ENCODE results near the gene USH2A. TPM values are rescaled to one million over a fixed set of nuclear protein-coding genes. Genes with fewer than 3 reads are reported as not detected.
"Not testable (repeated sequence)": the region's sequence is repeated elsewhere in the genome, so short reads cannot be mapped to it uniquely, and the experiment has no call there.

Gene USH2A
- polyA plus RNA-seq, 1 of the 3 experiments (the other 2 are of a cell fraction) = under 0.01 TPM

DNA sequence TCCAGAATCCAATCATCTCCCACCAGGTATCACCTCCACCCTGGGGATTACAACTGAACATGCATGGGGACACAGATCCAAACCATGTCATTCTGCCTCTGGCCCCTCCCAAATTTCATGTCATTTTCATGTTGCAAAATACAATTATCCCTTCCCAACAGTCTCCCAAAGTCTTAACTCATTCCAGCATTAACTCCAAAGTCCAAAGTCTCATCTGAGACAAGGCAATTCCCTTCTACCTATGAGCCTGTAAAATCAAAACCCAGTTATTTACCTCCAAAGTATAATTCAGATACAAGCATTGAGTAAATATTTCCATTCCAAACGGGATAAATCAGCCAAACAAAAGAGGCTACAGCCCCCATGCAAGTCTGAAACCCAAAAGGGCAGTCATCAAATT is 73.1 kb downstream of the USH2A start (continued):
- TF ChIP-seq, protein P1, sequence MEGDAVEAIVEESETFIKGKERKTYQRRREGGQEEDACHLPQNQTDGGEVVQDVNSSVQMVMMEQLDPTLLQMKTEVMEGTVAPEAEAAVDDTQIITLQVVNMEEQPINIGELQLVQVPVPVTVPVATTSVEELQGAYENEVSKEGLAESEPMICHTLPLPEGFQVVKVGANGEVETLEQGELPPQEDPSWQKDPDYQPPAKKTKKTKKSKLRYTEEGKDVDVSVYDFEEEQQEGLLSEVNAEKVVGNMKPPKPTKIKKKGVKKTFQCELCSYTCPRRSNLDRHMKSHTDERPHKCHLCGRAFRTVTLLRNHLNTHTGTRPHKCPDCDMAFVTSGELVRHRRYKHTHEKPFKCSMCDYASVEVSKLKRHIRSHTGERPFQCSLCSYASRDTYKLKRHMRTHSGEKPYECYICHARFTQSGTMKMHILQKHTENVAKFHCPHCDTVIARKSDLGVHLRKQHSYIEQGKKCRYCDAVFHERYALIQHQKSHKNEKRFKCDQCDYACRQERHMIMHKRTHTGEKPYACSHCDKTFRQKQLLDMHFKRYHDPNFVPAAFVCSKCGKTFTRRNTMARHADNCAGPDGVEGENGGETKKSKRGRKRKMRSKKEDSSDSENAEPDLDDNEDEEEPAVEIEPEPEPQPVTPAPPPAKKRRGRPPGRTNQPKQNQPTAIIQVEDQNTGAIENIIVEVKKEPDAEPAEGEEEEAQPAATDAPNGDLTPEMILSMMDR (IDR thresholded peaks at IDR 0.05) = no peak
- TF ChIP-seq EP300 (IDR thresholded peaks at IDR 0.05; ENCODE audit: borderline replicate concordance in 1 of 2, low read depth in 1 of 2, low read length in 1 of 2) = no peak
- TF ChIP-seq EZH2phosphoT487 (IDR thresholded peaks at IDR 0.05; ENCODE audit: borderline replicate concordance, low read depth) = no peak
- TF ChIP-seq MXI1 (IDR thresholded peaks at IDR 0.05; ENCODE audit: low read depth, low read length) = no peak
- TF ChIP-seq, protein P2, sequence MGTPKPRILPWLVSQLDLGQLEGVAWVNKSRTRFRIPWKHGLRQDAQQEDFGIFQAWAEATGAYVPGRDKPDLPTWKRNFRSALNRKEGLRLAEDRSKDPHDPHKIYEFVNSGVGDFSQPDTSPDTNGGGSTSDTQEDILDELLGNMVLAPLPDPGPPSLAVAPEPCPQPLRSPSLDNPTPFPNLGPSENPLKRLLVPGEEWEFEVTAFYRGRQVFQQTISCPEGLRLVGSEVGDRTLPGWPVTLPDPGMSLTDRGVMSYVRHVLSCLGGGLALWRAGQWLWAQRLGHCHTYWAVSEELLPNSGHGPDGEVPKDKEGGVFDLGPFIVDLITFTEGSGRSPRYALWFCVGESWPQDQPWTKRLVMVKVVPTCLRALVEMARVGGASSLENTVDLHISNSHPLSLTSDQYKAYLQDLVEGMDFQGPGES (IDR thresholded peaks at IDR 0.05; ENCODE audit: low read depth, low read length) = no peak
- no peak for TF ChIP-seq RCOR1 (IDR thresholded peaks at IDR 0.05; ENCODE audit: low read length)
- TF ChIP-seq TEAD4 (IDR thresholded peaks at IDR 0.05; ENCODE audit: borderline replicate concordance, insufficient read depth) = no peak
- TF ChIP-seq FOXJ3 (CRISPR knock-in tag; IDR thresholded peaks at IDR 0.05) = no peak

DNA sequence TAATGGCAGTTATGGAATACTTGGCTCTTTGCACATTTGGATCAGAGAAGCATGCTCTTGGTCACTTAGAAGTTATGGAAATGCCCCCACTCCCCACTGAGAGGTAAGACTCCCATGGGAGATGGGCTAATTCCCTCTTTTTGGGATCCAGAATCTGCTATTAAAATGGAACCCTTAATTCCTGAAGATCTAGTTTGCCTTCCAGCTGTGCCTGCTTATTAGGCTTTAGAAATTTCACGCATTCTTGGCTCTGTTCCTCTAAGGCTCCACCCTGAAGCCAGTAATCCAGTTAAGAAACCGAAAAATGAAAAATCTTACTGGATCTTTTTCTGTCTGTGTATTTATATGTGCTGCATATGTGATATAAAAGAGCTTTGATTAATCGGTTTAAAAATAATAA is 76.7 kb downstream of the USH2A start:
- DNase-seq = no peak
- H3K79me2 ChIP-seq (ENCODE audit: insufficient read depth) = no peaks in the 10 kb centered on the region
- ChIA-PET CTCF (interaction anchor here (1.0 to 1.3 kb wide), 4 partner anchors 14 to 26 kb away, joined by 3 to 4 read pairs (median 3); no protein-coding TSS in a partner anchor), POLR2A (no interaction called here)
- 60% methylated on average over 3 of the region's 3 CpGs for WGBS (ENCODE audit: low lambda C conversion rate)
- H3K27ac ChIP-seq (ENCODE audit: low read depth in 2 of 2, low read length in 1 of 2) = no peak overlapping the region
- no peak overlapping the region for H3K9ac ChIP-seq
- H3K4me2 ChIP-seq = no peak overlapping the region
- H3K4me3 ChIP-seq (ENCODE audit: low read depth in 2 of 2, low read length in 1 of 2) = no peak overlapping the region
- H3K9me2 ChIP-seq = no peaks in the 10 kb centered on the region
- H3F3A ChIP-seq (replicated peaks; ENCODE audit: insufficient read depth) = no peaks in the 10 kb centered on the region
- no peaks in the 10 kb centered on the region for H4K20me1 ChIP-seq (ENCODE audit: insufficient read depth)
- TF ChIP-seq, protein P3, sequence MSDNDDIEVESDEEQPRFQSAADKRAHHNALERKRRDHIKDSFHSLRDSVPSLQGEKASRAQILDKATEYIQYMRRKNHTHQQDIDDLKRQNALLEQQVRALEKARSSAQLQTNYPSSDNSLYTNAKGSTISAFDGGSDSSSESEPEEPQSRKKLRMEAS (IDR thresholded peaks at IDR 0.05; ENCODE audit: low read depth) = no peak
- no peak for TF ChIP-seq RXRA (IDR thresholded peaks at IDR 0.05; ENCODE audit: borderline replicate concordance, low read depth)
- TF ChIP-seq, protein P4, sequence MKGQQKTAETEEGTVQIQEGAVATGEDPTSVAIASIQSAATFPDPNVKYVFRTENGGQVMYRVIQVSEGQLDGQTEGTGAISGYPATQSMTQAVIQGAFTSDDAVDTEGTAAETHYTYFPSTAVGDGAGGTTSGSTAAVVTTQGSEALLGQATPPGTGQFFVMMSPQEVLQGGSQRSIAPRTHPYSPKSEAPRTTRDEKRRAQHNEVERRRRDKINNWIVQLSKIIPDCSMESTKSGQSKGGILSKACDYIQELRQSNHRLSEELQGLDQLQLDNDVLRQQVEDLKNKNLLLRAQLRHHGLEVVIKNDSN (IDR thresholded peaks at IDR 0.05; ENCODE audit: borderline replicate concordance, low read depth) = no peak
- TF ChIP-seq RFX5 (IDR thresholded peaks at IDR 0.05; ENCODE audit: low read length) = no peak
- no peaks in the 10 kb centered on the region for H3K27me3 ChIP-seq (ENCODE audit: insufficient read depth)
- H2AFZ ChIP-seq (ENCODE audit: low read depth) = no peak overlapping the region
- no peaks in the 10 kb centered on the region; a peak in 1 of 4 replicates for H3K4me1 ChIP-seq (ENCODE audit: control insufficient read depth in 1 of 2, insufficient read depth in 2 of 2, low read depth in 1 of 2, low read length in 1 of 2)
- no peaks in the 10 kb centered on the region for H3K36me3 ChIP-seq (replicated peaks in 1 of 2; ENCODE audit: control insufficient read depth in 1 of 2, insufficient read depth in 2 of 2, low read length in 1 of 2)
- no peaks in the 10 kb centered on the region for H3K9me3 ChIP-seq

DNA sequence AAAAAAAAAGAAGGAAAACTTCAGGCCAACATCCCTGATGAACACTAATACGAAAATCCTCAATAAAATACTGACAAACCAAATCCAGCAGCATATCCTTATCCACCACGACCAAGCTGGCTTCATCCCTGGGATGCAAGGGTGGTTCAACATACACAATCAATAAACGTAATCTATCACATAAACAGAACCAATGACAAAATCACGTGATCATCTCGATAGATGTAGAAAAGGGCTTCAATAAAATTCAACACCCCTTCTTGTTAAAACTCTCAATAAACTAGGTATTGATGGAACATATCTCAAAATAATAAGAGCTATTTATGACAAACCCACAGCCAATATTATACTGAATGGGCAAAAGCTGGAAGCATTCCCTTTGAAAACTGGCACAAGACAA is 82.7 kb downstream of the USH2A start:
- H3K27ac ChIP-seq (ENCODE audit: low read depth in 2 of 2, low read length in 1 of 2); H2AFZ ChIP-seq (ENCODE audit: low read depth); H3K79me2 ChIP-seq (ENCODE audit: insufficient read depth); H3K4me1 ChIP-seq (ENCODE audit: control insufficient read depth in 1 of 2, insufficient read depth in 2 of 2, low read depth in 1 of 2, low read length in 1 of 2); POLR2A ChIA-PET; DNase-seq; CTCF ChIA-PET; H3K9me2 ChIP-seq; H3K9ac ChIP-seq; H4K20me1 ChIP-seq (ENCODE audit: insufficient read depth); H3K36me3 ChIP-seq (replicated peaks in 1 of 2; ENCODE audit: control insufficient read depth in 1 of 2, insufficient read depth in 2 of 2, low read length in 1 of 2); H3F3A ChIP-seq (replicated peaks; ENCODE audit: insufficient read depth); H3K4me3 ChIP-seq (ENCODE audit: low read depth in 2 of 2, low read length in 1 of 2); H3K9me3 ChIP-seq; H3K27me3 ChIP-seq (ENCODE audit: insufficient read depth); H3K4me2 ChIP-seq: not testable (repeated sequence)
- 57% methylated on average over 5 of the region's 5 CpGs for WGBS (ENCODE audit: low lambda C conversion rate)
